H1 (cell line): ENCODE data around the gene UBL5. TPM values are rescaled to one million over a fixed set of nuclear protein-coding genes. Genes with fewer than 3 reads are reported as not detected.

Experiments
- ATF2 ChIP-seq: IDR thresholded peaks from 2 replicates; pipeline ENCODE4 v1.6.1; 2012; ENCODE audit warnings: low read length, inconsistent platforms
- CHD7 ChIP-seq: fragments of 300-600 bp; sonication (generic); IDR thresholded peaks from 2 replicates; pipeline ENCODE4 v1.7.1; 2012; ENCODE audit warnings: low read length, moderate library complexity, mild to moderate bottlenecking, inconsistent platforms; ENCODE audit not compliant: insufficient replicate concordance
- CTBP2 ChIP-seq: IDR thresholded peaks from 2 replicates; pipeline ENCODE4 v1.7.0; 2011; ENCODE audit warnings: borderline replicate concordance, mild to moderate bottlenecking, moderate library complexity, mixed read lengths, low read length; ENCODE audit not compliant: insufficient read depth, insufficient read length
- MAX ChIP-seq: IDR thresholded peaks from 2 replicates; pipeline ENCODE4 v1.6.1; 2012; ENCODE audit warnings: inconsistent platforms
- NRF1 ChIP-seq: IDR thresholded peaks from 2 replicates; pipeline ENCODE4 v1.6.1; 2011; ENCODE audit warnings: mild to moderate bottlenecking, low read depth, low read length, improper control_type of control experiment
- POLR2A ChIP-seq, 2 experiments: IDR thresholded peaks; 1 replicate in 1 of 2; 2 replicates in 1 of 2; pipeline ENCODE4 v1.6.1; 2011; ENCODE audit warnings: low read depth in 2 of 2, low read length in 2 of 2, mild to moderate bottlenecking in 2 of 2; ENCODE audit errors: control extremely low read depth in 1 of 2
- SP2 ChIP-seq: IDR thresholded peaks from 2 replicates; pipeline ENCODE4 v1.6.1; 2012; ENCODE audit warnings: mild to moderate bottlenecking, low read length, inconsistent platforms
- YY1 ChIP-seq: IDR thresholded peaks from 2 replicates; pipeline ENCODE4 v1.6.1; 2011; ENCODE audit warnings: low read depth, mild to moderate bottlenecking, low read length
- polyA plus RNA-seq, 7 experiments: library from polyadenylated mRNA; depleted of rRNA in 3 of 7; stranded (reverse) in 5 of 7; unstranded in 2 of 7; fragments of >200 nt in 5 of 7; fragments of 200-250 nt in 2 of 7; gene quantifications; 1 replicate in 5 of 7; 2 replicates in 1 of 7; 4 replicates in 1 of 7; pipeline versions ENCODE4 v1.2.1 to v1.2.3, GENCODE V29; 2011 to 2013; ENCODE audit warnings: missing spikeins in 2 of 7, mixed read lengths in 2 of 7
- total RNA-seq: library from RNA; stranded (reverse); fragmentation: NEBNext Ultra II Directional; extraction: Animal tissue kit (Norgen Biotek cat#: 25700); gene quantifications from 2 replicates; pipeline ENCODE4 v1.2.1, GENCODE V29; 2021

UBL5 gene
- total and polyA plus RNA-seq, 2 of the 8 experiments (the other 6 are each of a cell fraction or from before 2014, with no cell fraction given): 416 to 1,209 TPM

- no peak for TF ChIP-seq CHD7
- no peak for TF ChIP-seq CTBP2
- TF ChIP-seq NRF1: no peak
- no peak for TF ChIP-seq POLR2A (IDR thresholded peaks at IDR 0.05; ENCODE audit: control extremely low read depth in 1 of 2, low read depth in 2 of 2, low read length in 2 of 2)
- TF ChIP-seq ATF2: no peak
- no peak for TF ChIP-seq YY1
- no peak for TF ChIP-seq MAX
- TF ChIP-seq SP2: no peak
Measured at GRCh38 chr19:9782338-9782737, 45.4 kb upstream of the UBL5 start (continued).
